ENCODE measurements around the gene SFT2D1.
A peak's percentile ranks its signal among the peaks of the same experiment; 100 is the strongest.

The SFT2D1 gene

DNA sequence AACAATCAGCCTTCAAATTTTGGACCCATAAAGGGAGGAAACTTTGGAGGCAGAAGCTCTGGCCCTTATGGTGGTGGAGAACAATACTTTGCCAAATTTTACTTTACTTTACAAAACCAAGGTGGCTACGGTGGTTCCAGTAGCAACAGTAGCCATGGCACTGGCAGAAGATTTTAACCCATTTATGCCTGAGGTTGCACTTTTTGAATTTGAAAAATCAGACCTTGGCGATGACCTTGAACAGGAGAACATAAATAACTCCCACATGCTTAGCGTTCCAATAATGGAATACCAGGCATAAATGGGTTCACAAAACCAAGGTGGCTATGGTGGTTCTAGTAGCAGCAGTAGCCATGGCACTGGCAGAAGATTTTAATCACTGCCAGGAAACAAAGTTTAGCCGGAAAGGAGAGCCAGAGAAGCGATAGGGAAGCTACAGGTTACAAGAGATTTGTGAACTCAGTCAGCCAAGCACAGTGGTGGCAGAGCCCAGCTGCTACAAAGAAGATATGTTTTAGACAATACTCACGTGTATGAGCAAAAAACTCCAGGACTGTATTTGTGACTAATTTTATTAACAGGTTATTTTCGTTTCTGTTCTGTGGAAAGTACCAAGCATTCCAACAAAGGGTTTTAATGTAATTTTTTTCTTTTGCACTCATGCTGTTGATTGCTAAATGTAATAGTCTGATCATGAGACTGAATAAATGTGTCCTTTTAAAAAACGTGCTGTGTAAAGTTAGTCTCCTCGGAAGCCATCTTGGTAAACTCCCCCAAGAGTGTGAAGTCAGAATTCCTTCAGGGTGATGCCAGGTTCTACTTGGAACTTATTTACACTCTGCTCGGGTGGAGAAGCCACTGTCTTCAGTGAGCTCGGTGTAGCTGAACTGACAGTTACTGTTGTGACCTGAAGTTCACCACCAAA is 6.7 kb downstream of the SFT2D1 start:
- no peak overlapping the region for H3K27ac ChIP-seq (ENCODE audit: low read length)
- no peak for DNase-seq (ENCODE audit: low read depth, low spot score)
- no CpG with 5 or more reads among the region's 11 CpGs for WGBS (ENCODE audit: insufficient coverage, insufficient read length)
- H3K4me1 ChIP-seq (ENCODE audit: control insufficient read depth, insufficient read depth, low read length): no peaks in the 10 kb centered on the region
- no peaks in the 10 kb centered on the region for H3K9me3 ChIP-seq (ENCODE audit: control insufficient read depth, insufficient read depth, low read length)
- no peak overlapping the region for H3K4me3 ChIP-seq (ENCODE audit: low read length)
- peaks cover 3% of the 10 kb centered on the region; the same call in 1 of the 2 replicates for H3K36me3 ChIP-seq (ENCODE audit: control insufficient read depth, insufficient read depth, low read length)
- no peaks in the 10 kb centered on the region for H3K27me3 ChIP-seq (ENCODE audit: control insufficient read depth, insufficient read depth, low read length)

DNA sequence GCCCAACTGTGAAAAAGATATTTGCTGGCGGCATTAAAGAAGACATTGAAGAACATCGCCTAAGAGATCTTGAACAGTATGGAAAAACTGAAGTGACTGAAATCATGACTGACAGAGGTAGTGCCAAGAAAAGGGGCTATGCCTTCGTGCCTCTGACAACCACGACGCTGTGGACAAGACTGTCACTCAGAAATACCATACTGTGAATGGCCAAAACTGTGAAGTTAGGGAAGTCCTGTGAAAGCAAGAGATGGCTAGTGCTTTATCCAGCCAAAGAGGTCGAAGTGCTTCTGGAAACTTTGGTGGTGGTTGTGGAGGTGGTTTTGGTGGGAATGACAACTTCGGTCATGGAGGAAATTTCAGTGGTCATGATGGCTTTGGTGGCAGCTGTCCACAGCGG is 7.5 kb downstream of the SFT2D1 start:
- no CpG with 5 or more reads among the region's 8 CpGs for whole genome bisulfite sequencing (ENCODE audit: insufficient coverage, insufficient read length)
- no peaks in the 10 kb centered on the region for H3K27me3 ChIP-seq (ENCODE audit: control insufficient read depth, insufficient read depth, low read length)
- no peaks in the 10 kb centered on the region for H3K4me1 ChIP-seq (ENCODE audit: control insufficient read depth, insufficient read depth, low read length)
- H3K36me3 ChIP-seq (ENCODE audit: control insufficient read depth, insufficient read depth, low read length): peaks cover 3% of the 10 kb centered on the region; the same call in 1 of the 2 replicates
- no peak for DNase-seq (ENCODE audit: low read depth, low spot score)
- H3K9me3 ChIP-seq (ENCODE audit: control insufficient read depth, insufficient read depth, low read length): no peaks in the 10 kb centered on the region
- H3K4me3 ChIP-seq (ENCODE audit: low read length): no peak overlapping the region
- no peak overlapping the region for H3K27ac ChIP-seq (ENCODE audit: low read length)

DNA sequence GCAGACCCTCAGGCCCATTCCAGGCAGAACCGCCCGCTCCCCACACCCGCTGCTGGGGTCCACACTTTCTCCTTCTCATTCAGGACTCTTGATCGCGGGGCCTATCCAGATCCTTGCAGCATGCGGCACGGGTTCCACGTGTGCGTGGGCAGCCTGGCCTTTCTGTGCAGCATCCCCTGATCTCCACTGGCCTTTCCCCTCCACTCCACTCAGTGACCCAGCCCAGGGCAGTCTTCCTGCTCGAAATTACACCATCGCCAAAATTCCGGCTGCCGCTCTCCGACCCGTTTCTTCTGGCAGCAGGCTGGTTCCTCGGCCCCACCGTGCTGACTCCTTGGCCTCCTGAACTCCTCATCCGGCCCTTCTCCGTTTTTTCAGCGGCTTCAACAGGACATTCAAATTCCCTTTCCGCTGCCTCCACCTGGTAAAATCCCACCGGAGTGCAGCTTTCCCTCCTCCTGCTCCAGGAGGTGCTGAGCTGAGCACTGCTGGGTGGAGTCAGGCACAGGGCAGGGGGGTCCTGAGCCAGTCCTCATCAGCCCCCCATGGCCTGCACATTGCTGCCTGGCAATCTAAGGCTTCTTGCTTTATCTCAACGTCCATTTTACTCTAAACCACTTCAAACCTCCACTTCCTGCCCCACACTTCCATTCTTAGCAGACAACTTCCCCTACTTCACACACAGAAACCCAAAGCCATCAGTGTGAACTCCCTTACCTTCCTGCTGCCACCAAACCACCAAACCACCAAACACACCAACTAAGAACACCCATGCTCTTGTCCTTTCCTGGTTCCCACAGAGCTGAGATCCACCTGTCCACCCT is 9.0 kb downstream of the SFT2D1 start:
- Histone ChIP-seq H3K4me1 (ENCODE audit: control insufficient read depth, insufficient read depth, low read length) (no peaks in the 10 kb centered on the region), H3K27ac (ENCODE audit: low read length) (no peak overlapping the region), H3K36me3 (ENCODE audit: control insufficient read depth, insufficient read depth, low read length) (peaks cover 3% of the 10 kb centered on the region; the same call in 1 of the 2 replicates), H3K27me3 (ENCODE audit: control insufficient read depth, insufficient read depth, low read length) (no peaks in the 10 kb centered on the region), H3K4me3 (ENCODE audit: low read length) (no peak overlapping the region), H3K9me3 (ENCODE audit: control insufficient read depth, insufficient read depth, low read length) (no peaks in the 10 kb centered on the region)
- no peak for DNase-seq (ENCODE audit: low read depth, low spot score)
- no CpG with 5 or more reads among the region's 23 CpGs for WGBS (ENCODE audit: insufficient coverage, insufficient read length)

DNA sequence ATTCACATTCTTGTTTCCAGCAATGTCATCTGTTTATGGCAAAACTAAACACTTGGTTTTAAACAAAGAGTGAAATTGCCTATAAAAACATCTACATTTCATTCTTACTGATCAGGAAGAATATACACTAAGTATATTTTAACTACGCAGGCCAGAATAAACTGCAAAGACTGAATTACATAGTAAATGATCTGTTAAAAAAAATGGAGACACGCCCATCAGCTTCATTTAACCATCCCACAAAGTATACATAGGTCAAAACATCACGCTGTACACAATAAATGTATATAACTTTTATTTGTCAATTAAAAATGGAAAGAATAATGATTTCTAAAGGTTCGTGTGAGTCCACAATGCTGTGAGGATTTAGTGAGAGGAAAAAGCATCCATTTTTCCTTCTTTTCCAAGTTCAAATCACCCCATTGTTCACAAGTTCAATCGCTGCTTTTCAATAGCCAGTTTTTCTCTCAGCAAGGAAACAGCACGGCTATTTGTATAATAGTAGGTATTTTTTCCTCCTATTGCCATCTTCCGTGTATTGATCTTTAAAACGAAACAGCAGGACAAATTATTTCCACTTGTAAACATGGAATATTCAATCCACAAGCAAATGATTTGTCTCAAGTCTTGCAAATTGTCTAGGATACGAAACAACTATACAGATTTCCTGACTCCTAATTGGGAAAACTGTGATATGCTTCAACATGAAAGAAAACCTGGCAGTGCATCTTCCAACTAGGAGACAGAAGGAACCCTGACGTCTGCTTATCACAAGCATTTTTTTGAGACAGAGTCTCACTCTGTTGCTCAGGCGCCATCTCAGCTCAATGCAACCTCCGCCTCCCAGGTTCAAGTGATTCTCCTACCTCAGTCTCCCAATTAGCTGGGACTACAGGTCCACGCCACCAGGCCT is 10.6 kb downstream of the SFT2D1 start:
- no peaks in the 10 kb centered on the region for H3K36me3 ChIP-seq (ENCODE audit: control insufficient read depth, insufficient read depth, low read length)

DNA sequence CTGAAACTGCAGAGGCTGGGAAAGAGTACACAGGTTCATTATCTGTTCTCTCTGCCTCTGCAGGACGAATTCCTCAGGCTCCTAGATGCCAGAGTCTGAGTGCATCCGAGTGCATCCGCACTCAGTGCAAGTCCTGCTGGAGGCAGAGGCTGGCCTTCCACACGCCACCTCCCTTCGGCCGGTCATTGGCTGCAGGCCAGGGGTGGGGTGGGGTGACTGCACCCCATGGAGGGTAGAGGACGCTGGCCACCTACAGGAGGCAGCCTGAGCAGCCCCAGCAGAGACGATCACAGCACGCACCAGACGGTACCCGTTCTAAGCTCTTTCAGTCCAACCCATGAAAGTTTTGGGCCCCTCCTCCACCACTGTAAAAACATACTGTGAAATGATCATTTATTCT is 11.7 kb downstream of the SFT2D1 start:
- WGBS (ENCODE audit: insufficient coverage, insufficient read length): no CpG with 5 or more reads among the region's 11 CpGs
- Histone ChIP-seq H3K4me1 (ENCODE audit: control insufficient read depth, insufficient read depth, low read length) (no peaks in the 10 kb centered on the region), H3K36me3 (ENCODE audit: control insufficient read depth, insufficient read depth, low read length) (peaks cover under 1% of the 10 kb centered on the region; the same call in 1 of the 2 replicates), H3K27me3 (ENCODE audit: control insufficient read depth, insufficient read depth, low read length) (no peaks in the 10 kb centered on the region), H3K9me3 (ENCODE audit: control insufficient read depth, insufficient read depth, low read length) (peaks cover 1% of the 10 kb centered on the region; the same call in 1 of the 2 replicates), H3K27ac (ENCODE audit: low read length) (no peak overlapping the region), H3K4me3 (ENCODE audit: low read length) (no peak overlapping the region)
- peak; percentile 76 for DNase-seq (ENCODE audit: low read depth, low spot score)

More for the DNA sequence above, 10.6 kb downstream of the SFT2D1 start:
- no peak for DNase-seq (ENCODE audit: low read depth, low spot score)
- WGBS (ENCODE audit: insufficient coverage, insufficient read length): no CpG with 5 or more reads among the region's 13 CpGs
- Histone ChIP-seq H3K4me3 (ENCODE audit: low read length) (no peak overlapping the region), H3K27ac (ENCODE audit: low read length) (no peak overlapping the region), H3K9me3 (ENCODE audit: control insufficient read depth, insufficient read depth, low read length) (no peaks in the 10 kb centered on the region), H3K27me3 (ENCODE audit: control insufficient read depth, insufficient read depth, low read length) (no peaks in the 10 kb centered on the region), H3K4me1 (ENCODE audit: control insufficient read depth, insufficient read depth, low read length) (no peaks in the 10 kb centered on the region)

DNA sequence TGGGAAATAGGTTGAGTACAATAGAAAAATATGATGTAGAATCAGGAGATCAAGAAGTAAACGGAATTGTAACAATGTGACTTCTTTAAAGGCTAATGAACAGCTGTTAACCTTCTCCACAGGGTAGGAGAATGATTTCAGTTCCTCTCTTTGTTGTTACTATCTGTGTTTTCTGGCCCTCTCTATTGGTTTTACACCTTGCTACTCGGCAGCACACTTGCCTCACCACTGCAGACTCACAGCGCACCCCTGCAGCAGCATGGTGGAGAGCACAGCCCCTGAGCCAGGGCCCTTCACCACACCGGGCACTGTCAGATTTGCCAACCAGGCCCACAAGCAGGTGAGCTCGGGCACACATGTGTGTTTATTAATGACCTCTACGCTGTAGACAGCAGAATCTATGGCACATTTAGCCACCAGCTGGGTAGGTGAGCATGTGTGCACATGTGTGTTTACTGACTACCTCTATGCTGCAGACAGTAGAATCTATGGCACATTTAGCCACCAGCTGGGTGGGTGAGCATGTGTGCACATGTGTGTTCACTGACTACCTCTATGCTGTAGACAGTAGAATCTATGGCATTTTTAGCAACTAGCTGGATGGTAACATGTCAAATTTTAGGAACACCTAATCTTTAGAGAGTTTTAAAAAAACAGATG is 16.8 kb downstream of the SFT2D1 start:
- DNase-seq (ENCODE audit: low read depth, low spot score): no peak
- no CpG with 5 or more reads among the region's 6 CpGs for WGBS (ENCODE audit: insufficient coverage, insufficient read length)
- no peak overlapping the region for H3K27ac ChIP-seq (ENCODE audit: low read length)
- no peaks in the 10 kb centered on the region for H3K27me3 ChIP-seq (ENCODE audit: control insufficient read depth, insufficient read depth, low read length)
- no peak overlapping the region for H3K4me3 ChIP-seq (ENCODE audit: low read length)
- peaks cover 10% of the 10 kb centered on the region; the same call in 1 of the 2 replicates for H3K36me3 ChIP-seq (ENCODE audit: control insufficient read depth, insufficient read depth, low read length)
- H3K4me1 ChIP-seq (ENCODE audit: control insufficient read depth, insufficient read depth, low read length): no peaks in the 10 kb centered on the region
- H3K9me3 ChIP-seq (ENCODE audit: control insufficient read depth, insufficient read depth, low read length): peaks cover 1% of the 10 kb centered on the region; the same call in 1 of the 2 replicates

DNA sequence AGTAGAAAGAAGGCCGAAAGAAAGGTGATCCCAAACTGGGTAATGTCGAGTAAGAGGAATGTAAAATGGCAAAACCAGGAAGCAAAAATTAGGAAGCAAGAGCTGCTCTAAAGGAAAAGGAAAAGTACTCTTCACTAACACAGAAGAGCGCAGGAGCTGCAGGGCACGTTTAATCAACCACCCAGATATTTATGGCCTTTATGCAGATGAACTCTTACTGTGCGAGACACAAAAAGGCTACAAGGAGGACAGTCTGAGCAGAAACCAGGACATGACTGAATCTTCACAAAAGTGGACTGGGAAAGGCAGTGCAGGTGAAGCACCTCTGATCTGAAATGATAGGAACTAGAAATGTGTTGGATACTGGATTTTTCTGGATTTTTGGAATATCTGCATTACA is 18.9 kb downstream of the SFT2D1 start:
- Histone ChIP-seq H3K27ac (ENCODE audit: low read length) (no peak overlapping the region), H3K36me3 (ENCODE audit: control insufficient read depth, insufficient read depth, low read length) (peaks cover 10% of the 10 kb centered on the region; the same call in 1 of the 2 replicates)

DNA sequence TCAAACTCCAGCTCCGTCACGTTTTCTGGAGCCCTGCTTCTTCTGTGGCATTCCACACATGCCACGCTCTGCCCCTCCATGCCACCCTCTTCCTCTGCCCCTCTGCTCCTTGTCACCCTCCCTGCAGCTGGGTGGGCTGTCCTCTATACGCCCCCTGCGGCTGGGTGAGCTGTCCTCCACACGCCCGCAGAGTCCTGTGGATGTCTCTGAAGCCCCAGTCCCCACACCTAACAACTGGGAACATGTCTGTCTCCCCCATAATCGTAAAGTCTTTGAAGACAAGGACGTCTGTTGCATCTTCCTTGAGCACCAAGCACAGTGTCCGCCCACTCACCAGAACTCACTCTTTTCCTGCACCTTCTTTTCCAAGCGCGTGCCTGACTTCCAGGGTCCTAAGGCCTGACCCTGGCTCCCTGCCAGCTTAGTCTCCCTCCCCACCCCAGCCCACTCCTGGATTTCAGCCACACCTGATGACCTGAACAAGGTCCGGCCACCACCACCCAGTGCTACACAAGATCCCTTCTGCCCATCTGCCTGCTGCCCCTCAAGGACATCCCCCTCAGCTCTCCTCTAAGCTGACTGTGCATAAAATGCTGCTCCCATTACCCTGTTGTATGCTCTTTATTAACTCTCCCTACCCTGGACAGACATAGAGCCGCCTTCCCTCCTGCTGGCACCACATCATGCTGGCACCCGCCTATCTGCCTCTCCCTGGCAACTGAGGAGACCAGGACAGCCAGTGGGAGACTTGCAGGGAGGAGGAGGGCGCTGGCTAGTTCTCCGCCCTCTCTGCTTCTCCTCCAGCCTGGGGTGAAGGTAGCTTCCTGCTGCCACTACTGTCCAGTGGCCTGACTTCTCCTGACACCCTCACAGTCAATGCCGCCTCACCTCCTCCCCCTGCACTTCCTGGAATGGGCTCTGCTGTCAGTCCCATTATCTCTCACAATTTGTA is 23.4 kb downstream of the SFT2D1 start:
- no peak overlapping the region for H3K27ac ChIP-seq (ENCODE audit: low read length)
- no peaks in the 10 kb centered on the region for H3K27me3 ChIP-seq (ENCODE audit: control insufficient read depth, insufficient read depth, low read length)
- no peak overlapping the region for H3K4me3 ChIP-seq (ENCODE audit: low read length)
- DNase-seq (ENCODE audit: low read depth, low spot score): no peak
- peaks cover 3% of the 10 kb centered on the region; the same call in 1 of the 2 replicates for H3K36me3 ChIP-seq (ENCODE audit: control insufficient read depth, insufficient read depth, low read length)
- no peaks in the 10 kb centered on the region for H3K4me1 ChIP-seq (ENCODE audit: control insufficient read depth, insufficient read depth, low read length)
- WGBS (ENCODE audit: insufficient coverage, insufficient read length): no CpG with 5 or more reads among the region's 18 CpGs
- H3K9me3 ChIP-seq (ENCODE audit: control insufficient read depth, insufficient read depth, low read length): no peaks in the 10 kb centered on the region

More for the DNA sequence above, 18.9 kb downstream of the SFT2D1 start:
- WGBS (ENCODE audit: insufficient coverage, insufficient read length): no CpG with 5 or more reads among the region's 5 CpGs
- Histone ChIP-seq H3K27me3 (ENCODE audit: control insufficient read depth, insufficient read depth, low read length) (no peaks in the 10 kb centered on the region), H3K4me1 (ENCODE audit: control insufficient read depth, insufficient read depth, low read length) (no peaks in the 10 kb centered on the region), H3K4me3 (ENCODE audit: low read length) (no peak overlapping the region), H3K9me3 (ENCODE audit: control insufficient read depth, insufficient read depth, low read length) (peaks cover 1% of the 10 kb centered on the region; the same call in 1 of the 2 replicates)
- DNase-seq (ENCODE audit: low read depth, low spot score): no peak

DNA sequence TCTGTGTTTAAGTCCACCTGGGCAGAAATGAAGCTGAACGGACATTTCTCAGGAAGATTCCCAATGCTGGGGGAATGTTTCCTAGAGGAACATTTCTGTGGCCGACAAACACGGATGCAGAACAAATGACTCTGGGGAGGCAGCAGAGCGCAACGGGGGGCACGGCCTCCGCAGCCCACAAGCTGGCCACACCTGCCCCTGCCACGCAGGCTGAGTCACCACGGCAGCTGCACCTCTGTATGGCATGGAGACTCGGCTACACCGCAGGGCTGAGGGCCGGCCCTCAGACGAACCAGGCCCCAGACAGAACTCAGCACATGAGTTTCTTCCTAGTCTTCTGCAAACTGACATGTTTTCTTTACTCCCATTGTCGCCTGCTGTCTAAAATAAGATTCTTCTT is 24.1 kb downstream of the SFT2D1 start:
- Histone ChIP-seq H3K4me1 (ENCODE audit: control insufficient read depth, insufficient read depth, low read length) (no peaks in the 10 kb centered on the region), H3K36me3 (ENCODE audit: control insufficient read depth, insufficient read depth, low read length) (peaks cover under 1% of the 10 kb centered on the region; the same call in 1 of the 2 replicates), H3K27ac (ENCODE audit: low read length) (no peak overlapping the region), H3K4me3 (ENCODE audit: low read length) (no peak overlapping the region), H3K27me3 (ENCODE audit: control insufficient read depth, insufficient read depth, low read length) (no peaks in the 10 kb centered on the region), H3K9me3 (ENCODE audit: control insufficient read depth, insufficient read depth, low read length) (no peaks in the 10 kb centered on the region)
- no peak for DNase-seq (ENCODE audit: low read depth, low spot score)
- no CpG with 5 or more reads among the region's 14 CpGs for WGBS (ENCODE audit: insufficient coverage, insufficient read length)

Measured in iPS DF 6.9 (cell line).